ENCODE results near the gene ATP6V0E2.
"Not testable (repeated sequence)": the region's sequence is repeated elsewhere in the genome, so short reads cannot be mapped to it uniquely, and the experiment has no call there.

Gene ATP6V0E2

GRCh38 chr7:149874644-149875028 is 867 bp downstream of the ATP6V0E2 start:
- FAIRE-seq (no peak), DNase-seq (ENCODE audit: extremely low spot score, insufficient read length, low read depth) (no peak)

- no peak for FAIRE-seq
- DNase-seq (ENCODE audit: extremely low spot score, insufficient read length, low read depth) = no peak
These were observed 1.6 kb downstream of the ATP6V0E2 start for GRCh38 chr7:149875396-149875795.

- DNase-seq (ENCODE audit: extremely low spot score, insufficient read length, low read depth) = no peak
- no peak for FAIRE-seq
These were observed 4.2 kb downstream of the ATP6V0E2 start for GRCh38 chr7:149877890-149878522.

- no peak for DNase-seq (ENCODE audit: extremely low spot score, insufficient read length, low read depth)
- FAIRE-seq = no peak
These were observed 4.8 kb downstream of the ATP6V0E2 start for GRCh38 chr7:149878523-149878921.

- DNase-seq (ENCODE audit: extremely low spot score, insufficient read length, low read depth) (no peak), FAIRE-seq (no peak)
These were observed 5.5 kb downstream of the ATP6V0E2 start for GRCh38 chr7:149879271-149879743.

GRCh38 chr7:149879766-149880637 is 6.2 kb downstream of the ATP6V0E2 start:
- FAIRE-seq (no peak), DNase-seq (ENCODE audit: extremely low spot score, insufficient read length, low read depth) (no peak)

- FAIRE-seq = no peak
- no peak for DNase-seq (ENCODE audit: extremely low spot score, insufficient read length, low read depth)
These were observed 7.0 kb downstream of the ATP6V0E2 start for GRCh38 chr7:149880638-149881311.

- no peak for FAIRE-seq
- DNase-seq (ENCODE audit: extremely low spot score, insufficient read length, low read depth) = no peak
These were observed 7.8 kb downstream of the ATP6V0E2 start for GRCh38 chr7:149881328-149882247.

GRCh38 chr7:149882248-149883047 is 8.7 kb downstream of the ATP6V0E2 start:
- FAIRE-seq = no peak
- DNase-seq (ENCODE audit: extremely low spot score, insufficient read length, low read depth) = no peak

- FAIRE-seq (no peak), DNase-seq (ENCODE audit: extremely low spot score, insufficient read length, low read depth) (no peak)
These were observed 9.3 kb downstream of the ATP6V0E2 start for GRCh38 chr7:149883048-149883438.

- FAIRE-seq = peak; percentile 59
- no peak for DNase-seq (ENCODE audit: extremely low spot score, insufficient read length, low read depth)
These were observed 9.7 kb downstream of the ATP6V0E2 start for GRCh38 chr7:149883452-149883861.

GRCh38 chr7:149884016-149884415 is 10.2 kb downstream of the ATP6V0E2 start:
- DNase-seq (ENCODE audit: extremely low spot score, insufficient read length, low read depth) (no peak), FAIRE-seq (no peak)

GRCh38 chr7:149884541-149884940 is 10.8 kb downstream of the ATP6V0E2 start:
- DNase-seq (ENCODE audit: extremely low spot score, insufficient read length, low read depth) (no peak), FAIRE-seq (no peak)

- no peak for FAIRE-seq
- DNase-seq (ENCODE audit: extremely low spot score, insufficient read length, low read depth) = no peak
These were observed 11.6 kb downstream of the ATP6V0E2 start for GRCh38 chr7:149885191-149886017.

- DNase-seq (ENCODE audit: extremely low spot score, insufficient read length, low read depth) = no peak
- FAIRE-seq = no peak
These were observed 12.2 kb downstream of the ATP6V0E2 start for GRCh38 chr7:149886018-149886415.

- FAIRE-seq = no peak
- DNase-seq (ENCODE audit: extremely low spot score, insufficient read length, low read depth) = no peak
These were observed 13.5 kb downstream of the ATP6V0E2 start for GRCh38 chr7:149887311-149887710.

- DNase-seq (ENCODE audit: extremely low spot score, insufficient read length, low read depth); FAIRE-seq: not testable (repeated sequence)
These were observed 16.9 kb downstream of the ATP6V0E2 start for GRCh38 chr7:149890715-149891114.

GRCh38 chr7:149894957-149895356 is 21.2 kb downstream of the ATP6V0E2 start:
- DNase-seq (ENCODE audit: extremely low spot score, insufficient read length, low read depth); FAIRE-seq: not testable (repeated sequence)

Measured in GM18507 (cell line).